Neutrophil (primary cell): ENCODE measurements around the gene PI4KA.

Source experiments
- H3K27ac ChIP-seq: fragments of 200-600 bp; sonication (generic); 2 replicates; pipeline ENCODE4 v1.5.1; 2016; ENCODE audit warnings: mild to moderate bottlenecking, moderate library complexity
- H3K27me3 ChIP-seq: fragments of 200-600 bp; sonication (generic); 2 replicates; pipeline ENCODE4 v1.6.0; 2016; ENCODE audit warnings: mild to moderate bottlenecking
- H3K36me3 ChIP-seq: fragments of 200-600 bp; sonication (generic); 2 replicates; pipeline ENCODE4 v1.5.1; 2017
- H3K4me1 ChIP-seq, 2 experiments: fragments of 200-600 bp in 1 of 2; sonication (generic) in 1 of 2; 1 replicate in 1 of 2; 2 replicates in 1 of 2; pipeline versions ENCODE4 v1.5.1 to v1.6.1; 2013 to 2016; ENCODE audit warnings: low read depth in 1 of 2, low read length in 1 of 2, mild to moderate bottlenecking in 1 of 2, moderate library complexity in 1 of 2; ENCODE audit not compliant: control insufficient read depth in 1 of 2, insufficient read depth in 1 of 2
- H3K4me3 ChIP-seq, 2 experiments: fragments of 200-600 bp in 1 of 2; sonication (generic) in 1 of 2; 1 replicate in 1 of 2; 2 replicates in 1 of 2; pipeline ENCODE4 v1.5.1; 2013 to 2016; ENCODE audit warnings: low read depth in 1 of 2, low read length in 1 of 2, mild to moderate bottlenecking in 1 of 2, moderate library complexity in 1 of 2
- H3K9me3 ChIP-seq: fragments of 200-600 bp; sonication (generic); 2 replicates; pipeline ENCODE4 v1.5.1; 2016
- TF ChIP-seq, protein P1 (sequence below): fragments of 200-600 bp; sonication (generic); IDR thresholded peaks from 2 replicates; pipeline ENCODE4 v1.5.1; 2016; ENCODE audit warnings: antibody characterized with exemption

PI4KA gene

GRCh38 chr22:20728523-20729190, 130.0 kb downstream of the PI4KA start:
- H3K36me3 ChIP-seq, result peaks cover 78% of the 10 kb centered on the region
- no peaks in the 10 kb centered on the region for H3K9me3 ChIP-seq
- H3K4me3 ChIP-seq, result no peak overlapping the region
- TF ChIP-seq, protein P1, sequence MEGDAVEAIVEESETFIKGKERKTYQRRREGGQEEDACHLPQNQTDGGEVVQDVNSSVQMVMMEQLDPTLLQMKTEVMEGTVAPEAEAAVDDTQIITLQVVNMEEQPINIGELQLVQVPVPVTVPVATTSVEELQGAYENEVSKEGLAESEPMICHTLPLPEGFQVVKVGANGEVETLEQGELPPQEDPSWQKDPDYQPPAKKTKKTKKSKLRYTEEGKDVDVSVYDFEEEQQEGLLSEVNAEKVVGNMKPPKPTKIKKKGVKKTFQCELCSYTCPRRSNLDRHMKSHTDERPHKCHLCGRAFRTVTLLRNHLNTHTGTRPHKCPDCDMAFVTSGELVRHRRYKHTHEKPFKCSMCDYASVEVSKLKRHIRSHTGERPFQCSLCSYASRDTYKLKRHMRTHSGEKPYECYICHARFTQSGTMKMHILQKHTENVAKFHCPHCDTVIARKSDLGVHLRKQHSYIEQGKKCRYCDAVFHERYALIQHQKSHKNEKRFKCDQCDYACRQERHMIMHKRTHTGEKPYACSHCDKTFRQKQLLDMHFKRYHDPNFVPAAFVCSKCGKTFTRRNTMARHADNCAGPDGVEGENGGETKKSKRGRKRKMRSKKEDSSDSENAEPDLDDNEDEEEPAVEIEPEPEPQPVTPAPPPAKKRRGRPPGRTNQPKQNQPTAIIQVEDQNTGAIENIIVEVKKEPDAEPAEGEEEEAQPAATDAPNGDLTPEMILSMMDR, result no peak
- H3K27ac ChIP-seq, result no peak overlapping the region
- H3K27me3 ChIP-seq, result no peaks in the 10 kb centered on the region
- no peaks in the 10 kb centered on the region for H3K4me1 ChIP-seq

DNA sequence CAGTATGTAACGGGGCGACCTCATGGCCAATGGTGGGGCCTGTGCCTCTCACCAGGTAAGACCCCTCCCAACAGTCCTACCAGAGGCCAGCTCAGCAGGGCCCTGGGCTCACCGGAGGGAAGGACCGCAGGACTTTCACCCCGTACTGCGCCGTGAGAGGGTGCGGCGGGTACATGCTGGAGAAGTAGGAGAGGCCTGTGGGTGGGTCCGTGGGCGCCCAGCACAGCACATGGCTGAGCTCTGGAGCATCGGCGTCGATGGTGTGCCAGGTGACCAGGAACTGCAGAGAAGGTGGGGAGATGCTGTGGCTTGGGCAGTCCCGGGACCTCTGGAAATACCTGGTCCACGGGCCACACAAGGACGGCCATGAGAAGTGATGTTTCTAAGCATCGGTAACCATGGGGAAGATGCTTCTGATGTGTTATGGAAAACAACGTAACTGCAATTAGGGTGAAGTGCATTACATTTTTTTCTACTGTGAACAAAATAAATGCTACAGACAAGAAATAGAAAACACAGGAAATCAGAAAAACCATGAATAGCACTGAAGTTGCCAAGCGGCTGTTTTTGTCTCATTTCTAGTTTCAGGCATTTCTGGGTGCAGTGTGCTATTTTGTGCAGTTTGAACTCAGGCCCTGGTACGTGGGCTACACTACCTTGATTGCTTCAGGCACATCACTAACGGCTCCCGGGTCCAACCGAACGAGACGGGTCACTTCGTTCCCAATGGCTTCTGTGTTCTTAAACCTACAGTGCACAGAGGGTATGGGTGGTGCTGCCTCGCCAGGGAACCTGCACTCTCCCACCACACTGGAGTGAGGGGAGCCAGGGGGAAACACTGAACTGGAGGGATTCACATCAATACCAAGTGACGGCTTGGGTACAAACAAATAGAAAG, 131.2 kb downstream of the PI4KA start:
- TF ChIP-seq, protein P1, result no peak
- H3K4me1 ChIP-seq, result no peaks in the 10 kb centered on the region
- no peaks in the 10 kb centered on the region for H3K9me3 ChIP-seq
- H3K4me3 ChIP-seq, result no peak overlapping the region
- no peak overlapping the region for H3K27ac ChIP-seq
- H3K36me3 ChIP-seq, result peaks cover 71% of the 10 kb centered on the region
- no peaks in the 10 kb centered on the region for H3K27me3 ChIP-seq

GRCh38 chr22:20725987-20726558, 132.5 kb downstream of the PI4KA start:
- Histone ChIP-seq H3K27ac (no peak overlapping the region), H3K36me3 (peaks cover 68% of the 10 kb centered on the region), H3K4me1 (peaks cover 7 to 9% of the 10 kb centered on the region in 2 experiments), H3K9me3 (no peaks in the 10 kb centered on the region), H3K27me3 (no peaks in the 10 kb centered on the region), H3K4me3 (no peak overlapping the region)
- TF ChIP-seq, protein P1, result no peak

DNA sequence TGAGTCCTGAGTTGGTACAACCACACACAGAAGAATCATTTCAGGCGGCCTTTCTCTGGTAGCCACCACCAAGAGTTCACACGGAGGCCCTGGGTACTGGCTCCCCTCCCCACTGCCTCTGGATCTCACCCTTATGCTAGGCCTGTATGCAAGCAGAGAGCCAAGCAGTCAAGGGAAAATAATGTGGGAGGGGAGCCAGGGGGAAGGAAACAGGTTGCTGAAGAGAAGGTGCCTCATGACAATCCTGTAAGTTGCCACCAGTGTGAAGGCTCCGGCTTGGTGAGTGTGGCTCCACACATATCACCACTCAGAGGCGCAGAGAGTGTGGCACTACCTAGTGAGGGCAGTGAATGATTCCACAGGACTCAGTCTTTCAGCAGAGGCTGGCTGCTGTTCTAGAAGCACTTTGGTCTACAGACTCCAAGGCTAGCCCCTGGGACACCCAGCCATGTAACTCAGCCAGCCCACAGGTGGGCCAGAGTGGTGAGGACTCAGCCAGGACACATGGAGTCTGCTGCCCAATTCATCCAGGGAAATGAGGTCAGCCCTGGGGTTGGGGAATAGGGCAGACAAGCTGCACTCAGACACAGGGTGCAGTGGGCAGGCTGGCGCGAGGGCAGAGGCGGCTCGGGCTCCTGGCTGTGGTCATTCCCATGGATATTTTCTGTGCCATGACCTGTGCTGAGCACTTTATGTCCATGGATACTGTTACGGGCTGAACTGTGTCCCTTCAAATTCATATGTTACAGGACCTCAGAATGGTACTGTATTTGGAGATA, 133.7 kb downstream of the PI4KA start:
- peaks cover 7 to 9% of the 10 kb centered on the region in 2 experiments for H3K4me1 ChIP-seq
- H3K4me3 ChIP-seq, result no peak overlapping the region
- H3K9me3 ChIP-seq, result no peaks in the 10 kb centered on the region
- H3K27me3 ChIP-seq, result no peaks in the 10 kb centered on the region
- no peak overlapping the region for H3K27ac ChIP-seq
- TF ChIP-seq, protein P1, result no peak
- peaks cover 65% of the 10 kb centered on the region for H3K36me3 ChIP-seq
